Suprapubic skin (tissue), 3 donors: ENCODE results near the gene AP4M1.

Experiments
- CTCF ChIP-seq, 2 donors: fragments of 200-600 bp in 1 of 2; fragments of 450-650 bp in 1 of 2; sonication (generic) in 1 of 2; IDR thresholded peaks; one replicate each; pipeline ENCODE4 v1.5.1; 2016 to 2019; ENCODE audit warnings: antibody characterized with exemption in 2 of 2, mild to moderate bottlenecking in 1 of 2, moderate library complexity in 1 of 2
- POLR2A ChIP-seq, 2 donors: fragments of 450-650 bp; IDR thresholded peaks; one replicate each; pipeline ENCODE4 v1.6.1; 2017; ENCODE audit warnings: antibody characterized with exemption in 2 of 2, mild to moderate bottlenecking in 2 of 2, moderate library complexity in 2 of 2

- TF ChIP-seq CTCF (IDR thresholded peaks at IDR 0.05) (no peak), POLR2A (IDR thresholded peaks at IDR 0.05) (no peak)
These were observed 34.5 kb upstream of the AP4M1 start for GRCh38 chr7:100066953-100067352.
